ENCODE data around the gene EPHA10. TPM values are rescaled to one million over a fixed set of nuclear protein-coding genes. Genes with fewer than 3 reads are reported as not detected.

Gene EPHA10
- total RNA-seq, 2 donors from 2014 or later: 0.73 to 11.8 TPM

- intact Hi-C loops (cut with DNase I): no loop called here
- Histone ChIP-seq H3K4me3 (no peak overlapping the region), H3K27ac (no peak overlapping the region), H3K27me3 (replicated peaks; ENCODE audit: insufficient read depth) (no peaks in the 10 kb centered on the region), H3K9me3 (no peaks in the 10 kb centered on the region), H3K4me1 (replicated peaks) (no peaks in the 10 kb centered on the region), H3K36me3 (no peaks in the 10 kb centered on the region)
- no peak for DNase-seq (ENCODE audit: low spot score)
- no peak for TF ChIP-seq POLR2A (IDR thresholded peaks at IDR 0.05)
- no peak for TF ChIP-seq CTCF (IDR thresholded peaks at IDR 0.05)
- no peak for TF ChIP-seq POLR2AphosphoS5 (IDR thresholded peaks at IDR 0.05)
- 51% methylated on average over 11 of the region's 11 CpGs for WGBS
Observed at GRCh38 chr1:37723390-37724078, 41.4 kb downstream of the EPHA10 start.

GRCh38 chr1:37723072-37723389 lies 41.9 kb downstream of the EPHA10 start:
- Histone ChIP-seq H3K9me3 (no peaks in the 10 kb centered on the region), H3K27me3 (replicated peaks; ENCODE audit: insufficient read depth) (no peaks in the 10 kb centered on the region), H3K36me3 (no peaks in the 10 kb centered on the region), H3K4me3 (no peak overlapping the region), H3K4me1 (replicated peaks) (no peaks in the 10 kb centered on the region), H3K27ac (no peak overlapping the region)
- 77% methylated on average over 6 of the region's 6 CpGs for WGBS
- TF ChIP-seq POLR2AphosphoS5 (IDR thresholded peaks at IDR 0.05) (no peak), POLR2A (IDR thresholded peaks at IDR 0.05) (no peak)
- no peak for DNase-seq (ENCODE audit: low spot score)
- intact Hi-C loops (cut with DNase I): no loop called here

- TF ChIP-seq CTCF (IDR thresholded peaks at IDR 0.05) (no peak), POLR2A (IDR thresholded peaks at IDR 0.05) (no peak)
- no peak overlapping the region for H3K4me3 ChIP-seq
- H3K9me3 ChIP-seq: no peaks in the 10 kb centered on the region
- H3K4me1 ChIP-seq (replicated peaks): no peaks in the 10 kb centered on the region
- no peak for DNase-seq (ENCODE audit: low spot score)
- no peaks in the 10 kb centered on the region for H3K36me3 ChIP-seq
- no peak overlapping the region for H3K27ac ChIP-seq
- no peaks in the 10 kb centered on the region for H3K27me3 ChIP-seq (replicated peaks; ENCODE audit: insufficient read depth)
- intact Hi-C loops (cut with DNase I): no loop called here
- 72% methylated on average over 14 of the region's 14 CpGs for WGBS
Observed at GRCh38 chr1:37722181-37723071, 42.5 kb downstream of the EPHA10 start.

- 36% methylated on average over 19 of the region's 19 CpGs for WGBS
- H3K27ac ChIP-seq: no peak overlapping the region
- no peaks in the 10 kb centered on the region for H3K9me3 ChIP-seq
- TF ChIP-seq POLR2AphosphoS5 (IDR thresholded peaks at IDR 0.05) (no peak), CTCF (IDR thresholded peaks at IDR 0.05) (no peak), POLR2A (IDR thresholded peaks at IDR 0.05) (no peak)
- intact Hi-C loops (cut with DNase I): no loop called here
- H3K4me3 ChIP-seq: no peak overlapping the region
- no peaks in the 10 kb centered on the region for H3K36me3 ChIP-seq
- H3K27me3 ChIP-seq (replicated peaks; ENCODE audit: insufficient read depth): no peaks in the 10 kb centered on the region
- H3K4me1 ChIP-seq (replicated peaks): no peaks in the 10 kb centered on the region
- DNase-seq (ENCODE audit: low spot score): no peak
Observed at GRCh38 chr1:37721565-37721964, 43.4 kb downstream of the EPHA10 start.

GRCh38 chr1:37720231-37721130 lies 44.4 kb downstream of the EPHA10 start:
- no peak overlapping the region for H3K4me3 ChIP-seq
- no peak for DNase-seq (ENCODE audit: low spot score)
- TF ChIP-seq CTCF (IDR thresholded peaks at IDR 0.05) (no peak), POLR2A (IDR thresholded peaks at IDR 0.05) (no peak), POLR2AphosphoS5 (IDR thresholded peaks at IDR 0.05) (no peak)
- H3K27ac ChIP-seq: no peak overlapping the region
- H3K27me3 ChIP-seq (replicated peaks; ENCODE audit: insufficient read depth): no peaks in the 10 kb centered on the region
- intact Hi-C loops (cut with DNase I): no loop called here
- WGBS: 88% methylated on average over 22 of the region's 22 CpGs
- H3K4me1 ChIP-seq (replicated peaks): no peaks in the 10 kb centered on the region
- H3K9me3 ChIP-seq: no peaks in the 10 kb centered on the region
- H3K36me3 ChIP-seq: no peaks in the 10 kb centered on the region

Data from prostate gland (tissue), 2 donors.